Measurements from ENCODE around the gene BBS9. TPM values are rescaled to one million over a fixed set of nuclear protein-coding genes. Genes with fewer than 3 reads are reported as not detected.

The BBS9 gene
- total RNA-seq, 1 donor = 33.3 TPM

GRCh38 chr7:33356336-33356735 lies 227.0 kb downstream of the BBS9 start:
- Histone ChIP-seq H3K27me3 (ENCODE audit: insufficient read depth, low read length) (no peaks in the 10 kb centered on the region), H3K4me1 (ENCODE audit: insufficient read depth, low read length) (no peaks in the 10 kb centered on the region), H3K9me3 (ENCODE audit: low read depth, low read length) (no peaks in the 10 kb centered on the region), H4K20me1 (ENCODE audit: insufficient read depth, low read length) (no peaks in the 10 kb centered on the region), H2AFZ (ENCODE audit: low read length) (no peak overlapping the region), H3K4me3 (ENCODE audit: insufficient read depth, low read length) (no peak overlapping the region), H3K4me2 (ENCODE audit: insufficient read depth, low read length) (no peak overlapping the region), H3K36me3 (ENCODE audit: insufficient read depth, low read length) (no peaks in the 10 kb centered on the region), H3K79me2 (ENCODE audit: insufficient read depth, low read length) (no peaks in the 10 kb centered on the region), H3K27ac (ENCODE audit: low read depth, low read length) (no peak overlapping the region)
- no peak for DNase-seq (ENCODE audit: insufficient read length, low spot score, missing footprints)
- no peak for TF ChIP-seq CTCF (IDR thresholded peaks at IDR 0.05; ENCODE audit: extremely low read depth, low read depth, low read length)

GRCh38 chr7:33357846-33358245 lies 228.5 kb downstream of the BBS9 start:
- Histone ChIP-seq H3K9me3 (ENCODE audit: low read depth, low read length) (no peaks in the 10 kb centered on the region), H3K79me2 (ENCODE audit: insufficient read depth, low read length) (no peaks in the 10 kb centered on the region), H3K4me3 (ENCODE audit: insufficient read depth, low read length) (no peak overlapping the region), H3K36me3 (ENCODE audit: insufficient read depth, low read length) (no peaks in the 10 kb centered on the region), H3K4me1 (ENCODE audit: insufficient read depth, low read length) (no peaks in the 10 kb centered on the region), H4K20me1 (ENCODE audit: insufficient read depth, low read length) (no peaks in the 10 kb centered on the region), H3K4me2 (ENCODE audit: insufficient read depth, low read length) (no peak overlapping the region), H3K27me3 (ENCODE audit: insufficient read depth, low read length) (no peaks in the 10 kb centered on the region), H3K27ac (ENCODE audit: low read depth, low read length) (no peak overlapping the region), H2AFZ (ENCODE audit: low read length) (no peak overlapping the region)
- no peak for DNase-seq (ENCODE audit: insufficient read length, low spot score, missing footprints)
- no peak for TF ChIP-seq CTCF (IDR thresholded peaks at IDR 0.05; ENCODE audit: extremely low read depth, low read depth, low read length)

- TF ChIP-seq CTCF (IDR thresholded peaks at IDR 0.05; ENCODE audit: extremely low read depth, low read depth, low read length) = no peak
- no peaks in the 10 kb centered on the region for H3K79me2 ChIP-seq (ENCODE audit: insufficient read depth, low read length)
- H3K27ac ChIP-seq (ENCODE audit: low read depth, low read length) = no peak overlapping the region
- no peaks in the 10 kb centered on the region for H3K4me1 ChIP-seq (ENCODE audit: insufficient read depth, low read length)
- no peak overlapping the region for H3K4me3 ChIP-seq (ENCODE audit: insufficient read depth, low read length)
- H3K9me3 ChIP-seq (ENCODE audit: low read depth, low read length) = no peaks in the 10 kb centered on the region
- H2AFZ ChIP-seq (ENCODE audit: low read length) = no peak overlapping the region
- H3K36me3 ChIP-seq (ENCODE audit: insufficient read depth, low read length) = no peaks in the 10 kb centered on the region
- no peaks in the 10 kb centered on the region for H3K27me3 ChIP-seq (ENCODE audit: insufficient read depth, low read length)
- no peak overlapping the region for H3K4me2 ChIP-seq (ENCODE audit: insufficient read depth, low read length)
- DNase-seq (ENCODE audit: insufficient read length, low spot score, missing footprints) = no peak
- H4K20me1 ChIP-seq (ENCODE audit: insufficient read depth, low read length) = no peaks in the 10 kb centered on the region
Observed at GRCh38 chr7:33369888-33370287, 240.5 kb downstream of the BBS9 start.

- no peaks in the 10 kb centered on the region for H3K9me3 ChIP-seq (ENCODE audit: low read depth, low read length)
- no peak overlapping the region for H3K27ac ChIP-seq (ENCODE audit: low read depth, low read length)
- TF ChIP-seq CTCF (IDR thresholded peaks at IDR 0.05; ENCODE audit: extremely low read depth, low read depth, low read length) = no peak
- H3K79me2 ChIP-seq (ENCODE audit: insufficient read depth, low read length) = no peaks in the 10 kb centered on the region
- no peaks in the 10 kb centered on the region for H3K4me1 ChIP-seq (ENCODE audit: insufficient read depth, low read length)
- no peak overlapping the region for H3K4me3 ChIP-seq (ENCODE audit: insufficient read depth, low read length)
- no peaks in the 10 kb centered on the region for H3K36me3 ChIP-seq (ENCODE audit: insufficient read depth, low read length)
- no peaks in the 10 kb centered on the region for H4K20me1 ChIP-seq (ENCODE audit: insufficient read depth, low read length)
- H2AFZ ChIP-seq (ENCODE audit: low read length) = no peak overlapping the region
- H3K4me2 ChIP-seq (ENCODE audit: insufficient read depth, low read length) = no peak overlapping the region
- no peaks in the 10 kb centered on the region for H3K27me3 ChIP-seq (ENCODE audit: insufficient read depth, low read length)
- DNase-seq (ENCODE audit: insufficient read length, low spot score, missing footprints) = no peak
Observed at GRCh38 chr7:33373195-33373594, 243.8 kb downstream of the BBS9 start.
